GM21447 (cell line): Measurements from ENCODE around the gene LRGUK.

ENCODE experiments used
- ATAC-seq: cut with Tn5 transposase; IDR thresholded peaks from one replicate; pipeline ENCODE4 v1.9.1; 2021; ENCODE audit not compliant: unreplicated experiment

Gene LRGUK

DNA sequence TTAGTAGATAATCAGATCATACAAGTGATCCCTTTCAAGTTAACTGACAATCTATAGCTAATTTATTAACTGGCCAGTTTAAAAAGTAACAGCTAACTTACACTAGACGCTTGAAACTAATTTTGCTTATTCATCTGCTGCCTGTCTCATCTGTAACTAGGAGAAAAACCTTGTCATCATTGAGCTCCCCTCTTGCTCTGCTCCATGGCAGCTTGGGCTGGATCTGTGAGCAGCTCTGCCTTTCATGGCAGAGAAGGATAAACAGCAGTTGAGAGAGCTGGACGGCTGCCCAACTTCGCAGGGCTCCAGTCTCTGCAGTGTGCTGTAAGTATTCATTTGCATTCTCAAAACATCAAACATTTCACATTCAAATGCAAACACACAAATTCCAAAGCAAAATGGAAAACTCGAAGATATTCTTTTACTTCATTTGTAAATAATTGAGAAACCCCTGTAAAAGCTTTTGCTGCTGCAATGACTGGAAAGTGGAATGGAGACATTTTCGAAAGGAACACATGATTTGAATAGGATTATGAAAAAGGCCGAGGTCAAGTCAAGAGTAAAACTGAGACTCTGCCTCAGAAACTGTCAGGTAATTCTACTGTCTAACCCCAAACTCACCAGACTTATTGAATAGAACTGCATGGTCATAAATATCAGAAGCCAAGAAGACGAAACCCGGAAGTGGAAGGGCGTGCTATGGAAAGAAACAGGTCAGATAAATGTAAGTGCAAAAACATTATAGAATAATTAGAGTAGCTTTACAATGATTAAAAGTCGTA is 172.0 kb downstream of the LRGUK start:
- no peak for ATAC-seq

- ATAC-seq = no peak
Measured at GRCh38 chr7:134300988-134301387, 173.8 kb downstream of the LRGUK start.

DNA sequence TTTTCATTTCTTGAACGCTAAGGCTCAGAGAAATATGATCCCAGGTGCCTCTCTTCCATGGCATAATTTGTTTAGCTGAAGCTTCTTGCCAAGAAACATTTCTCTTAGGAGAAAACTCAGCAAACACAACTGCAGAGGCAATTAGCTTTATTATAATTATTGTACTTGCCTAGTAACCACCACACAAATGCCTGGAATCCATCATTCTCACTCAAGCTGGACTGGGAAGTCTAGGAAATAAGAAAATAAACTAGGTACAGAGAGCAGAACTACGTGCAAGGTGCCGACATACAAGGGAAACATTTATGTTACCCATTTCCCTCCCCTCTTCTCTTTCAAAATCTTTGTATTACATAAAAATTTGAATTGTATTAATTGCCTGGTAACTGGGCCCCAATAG is 174.5 kb downstream of the LRGUK start:
- no peak for ATAC-seq

GRCh38 chr7:134302120-134302519 is 175.0 kb downstream of the LRGUK start:
- no peak for ATAC-seq

DNA sequence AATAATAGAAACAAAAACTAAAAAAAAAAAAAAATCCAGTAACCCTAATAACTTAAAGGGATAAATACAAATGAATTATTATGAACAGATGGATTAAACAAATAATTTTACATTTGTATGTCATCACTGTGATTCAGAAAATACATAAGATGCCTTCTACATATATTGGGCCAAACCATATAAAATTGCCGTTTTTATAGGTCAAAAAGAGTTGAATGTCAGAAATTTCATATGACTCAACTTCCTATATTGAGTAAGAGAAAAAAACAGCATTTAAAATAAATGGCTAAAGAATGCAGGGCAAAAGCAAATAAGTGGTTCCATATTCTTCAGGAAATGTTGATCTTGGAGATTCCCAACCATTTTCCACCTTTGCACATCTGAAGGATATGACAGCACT is 180.2 kb downstream of the LRGUK start:
- no peak for ATAC-seq

- no peak for ATAC-seq
Measured at GRCh38 chr7:134308548-134308947, 181.4 kb downstream of the LRGUK start.

DNA sequence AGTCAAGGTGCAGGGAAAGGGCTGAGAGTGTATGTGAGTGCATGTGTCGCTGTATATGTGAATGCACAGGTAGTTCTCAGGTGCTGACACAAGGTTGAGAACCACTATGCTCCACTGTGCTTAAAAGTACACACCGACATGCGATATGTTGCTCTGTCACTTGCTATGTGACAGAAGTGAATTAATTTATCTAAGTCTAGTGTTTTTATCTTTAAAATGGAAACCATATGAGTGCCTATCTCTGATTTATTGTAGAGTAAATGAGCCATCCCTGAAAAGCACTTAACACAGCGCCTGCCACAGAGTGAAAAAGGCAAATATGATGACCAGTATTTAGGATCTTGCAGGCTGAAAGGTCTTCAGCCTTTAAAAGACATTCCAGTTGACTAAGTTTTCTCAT is 184.7 kb downstream of the LRGUK start:
- no peak for ATAC-seq

- no peak for ATAC-seq
Measured at GRCh38 chr7:134312717-134313116, 185.6 kb downstream of the LRGUK start.

DNA sequence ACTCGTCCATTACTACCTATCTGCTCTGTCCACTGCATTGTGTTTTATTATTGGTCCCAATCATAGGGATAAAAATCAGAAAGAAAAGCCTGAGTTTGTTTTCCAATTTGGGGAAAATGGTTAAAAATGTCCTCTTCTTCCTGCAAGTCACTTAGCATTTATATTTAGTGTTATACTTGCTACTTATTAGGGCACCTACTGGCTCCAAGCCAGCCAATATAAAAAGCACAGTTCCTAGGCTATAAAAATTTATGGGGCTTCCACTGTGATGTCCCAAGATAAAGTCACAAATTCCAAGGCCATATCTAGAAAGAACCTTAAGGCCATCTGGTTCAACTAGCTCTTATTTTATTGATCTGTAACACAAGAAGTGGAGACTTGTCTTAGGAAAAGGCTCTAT is 186.4 kb downstream of the LRGUK start:
- ATAC-seq = no peak
